HFFc6 (cell line): ENCODE results near the gene ADGRG6. TPM values are rescaled to one million over a fixed set of nuclear protein-coding genes. Genes with fewer than 3 reads are reported as not detected.
A peak's percentile ranks its signal among the peaks of the same experiment; 100 is the strongest.

Experiments
- DNase-seq: peaks from one replicate; pipeline ENCODE4 v3.0.0-alpha.2; 2018
- H3K27ac Mint-ChIP-seq: 2 replicates; pipeline ENCODE4 v1.8.0; 2020; ENCODE audit warnings: mild to moderate bottlenecking, mixed read lengths
- H3K27me3 Mint-ChIP-seq: 2 replicates; pipeline ENCODE4 v1.8.0; 2021; ENCODE audit warnings: mild to moderate bottlenecking, moderate library complexity, mixed read lengths; ENCODE audit not compliant: insufficient read depth
- H3K36me3 Mint-ChIP-seq: 2 replicates; pipeline ENCODE4 v1.8.0; 2021; ENCODE audit warnings: low read depth, mixed read lengths
- H3K4me1 Mint-ChIP-seq: 2 replicates; pipeline ENCODE4 v1.8.0; 2020; ENCODE audit warnings: low read depth, mixed read lengths
- H3K4me3 Mint-ChIP-seq: 2 replicates; pipeline ENCODE4 v1.8.0; 2020; ENCODE audit warnings: mild to moderate bottlenecking, moderate library complexity, mixed read lengths
- H3K9me3 Mint-ChIP-seq: 2 replicates; pipeline ENCODE4 v1.8.0; 2020; ENCODE audit warnings: mild to moderate bottlenecking, mixed read lengths
- CTCF ChIP-seq: fragments of 200-600 bp; sonication (generic); IDR thresholded peaks from 2 replicates; pipeline ENCODE4 v1.5.0; 2021; ENCODE audit warnings: antibody characterized with exemption, mild to moderate bottlenecking
- total RNA-seq, 6 experiments: library from RNA; stranded (reverse); fragmentation: NEBNext Ultra II Directional; extraction: Animal tissue kit (Norgen Biotek cat#: 25700); gene quantifications; 2 replicates in 1 of 6; 3 replicates in 5 of 6; pipeline ENCODE4 v1.2.3, GENCODE V29; 2021

Gene ADGRG6
- total RNA-seq, 6 experiments from 2014 or later: 27.4 to 73.2 (median 29.7) TPM

- DNase-seq: no peak
- H3K9me3 Mint-ChIP-seq: no peaks in the 10 kb centered on the region
- no peak for TF ChIP-seq CTCF
- peak overlapping the region; percentile 57; the same call in 1 of the 2 replicates for H3K27ac Mint-ChIP-seq
- no peaks in the 10 kb centered on the region for H3K27me3 Mint-ChIP-seq
- H3K4me1 Mint-ChIP-seq: peaks cover 74% of the 10 kb centered on the region
- H3K4me3 Mint-ChIP-seq: no peak overlapping the region
- peaks cover 5% of the 10 kb centered on the region; the same call in 1 of the 2 replicates for H3K36me3 Mint-ChIP-seq
Measured at GRCh38 chr6:142386657-142387056, 84.8 kb downstream of the ADGRG6 start.

GRCh38 chr6:142387997-142388815 is 86.4 kb downstream of the ADGRG6 start:
- H3K36me3 Mint-ChIP-seq: no peaks in the 10 kb centered on the region
- peak; percentile 89 for TF ChIP-seq CTCF
- DNase-seq: peak; percentile 66
- H3K27ac Mint-ChIP-seq: peak overlapping the region; percentile 36
- H3K9me3 Mint-ChIP-seq: no peaks in the 10 kb centered on the region
- no peaks in the 10 kb centered on the region for H3K27me3 Mint-ChIP-seq
- H3K4me1 Mint-ChIP-seq: peaks cover 58% of the 10 kb centered on the region
- H3K4me3 Mint-ChIP-seq: no peak overlapping the region

- TF ChIP-seq CTCF: no peak
- peaks cover 4% of the 10 kb centered on the region; the same call in 1 of the 2 replicates for H3K36me3 Mint-ChIP-seq
- no peak overlapping the region for H3K4me3 Mint-ChIP-seq
- no peaks in the 10 kb centered on the region for H3K27me3 Mint-ChIP-seq
- no peak for DNase-seq
- H3K9me3 Mint-ChIP-seq: no peaks in the 10 kb centered on the region
- no peak overlapping the region for H3K27ac Mint-ChIP-seq
- H3K4me1 Mint-ChIP-seq: peaks cover 15% of the 10 kb centered on the region
Measured at GRCh38 chr6:142395266-142395665, 93.5 kb downstream of the ADGRG6 start.

- Mint-ChIP-seq H3K36me3 (peaks cover 9% of the 10 kb centered on the region), H3K27me3 (no peaks in the 10 kb centered on the region; the same call in 1 of the 2 replicates), H3K27ac (peak overlapping the region; percentile 11; the same call in 1 of the 2 replicates), H3K9me3 (no peaks in the 10 kb centered on the region), H3K4me3 (no peak overlapping the region), H3K4me1 (peaks cover 20% of the 10 kb centered on the region)
- no peak for TF ChIP-seq CTCF
- DNase-seq: no peak
Measured at GRCh38 chr6:142395768-142396231, 94.0 kb downstream of the ADGRG6 start.

GRCh38 chr6:142398353-142398752 is 96.5 kb downstream of the ADGRG6 start:
- H3K27ac Mint-ChIP-seq: no peak overlapping the region
- H3K4me1 Mint-ChIP-seq: peaks cover 31% of the 10 kb centered on the region
- no peak for DNase-seq
- H3K27me3 Mint-ChIP-seq: no peaks in the 10 kb centered on the region; the same call in 1 of the 2 replicates
- TF ChIP-seq CTCF: no peak
- H3K9me3 Mint-ChIP-seq: no peaks in the 10 kb centered on the region
- H3K4me3 Mint-ChIP-seq: no peak overlapping the region
- H3K36me3 Mint-ChIP-seq: peaks cover 17% of the 10 kb centered on the region
